ENCODE data around the gene FGFRL1.
"Not testable (repeated sequence)": the region's sequence is repeated elsewhere in the genome, so short reads cannot be mapped to it uniquely, and the experiment has no call there.

The FGFRL1 gene

DNA sequence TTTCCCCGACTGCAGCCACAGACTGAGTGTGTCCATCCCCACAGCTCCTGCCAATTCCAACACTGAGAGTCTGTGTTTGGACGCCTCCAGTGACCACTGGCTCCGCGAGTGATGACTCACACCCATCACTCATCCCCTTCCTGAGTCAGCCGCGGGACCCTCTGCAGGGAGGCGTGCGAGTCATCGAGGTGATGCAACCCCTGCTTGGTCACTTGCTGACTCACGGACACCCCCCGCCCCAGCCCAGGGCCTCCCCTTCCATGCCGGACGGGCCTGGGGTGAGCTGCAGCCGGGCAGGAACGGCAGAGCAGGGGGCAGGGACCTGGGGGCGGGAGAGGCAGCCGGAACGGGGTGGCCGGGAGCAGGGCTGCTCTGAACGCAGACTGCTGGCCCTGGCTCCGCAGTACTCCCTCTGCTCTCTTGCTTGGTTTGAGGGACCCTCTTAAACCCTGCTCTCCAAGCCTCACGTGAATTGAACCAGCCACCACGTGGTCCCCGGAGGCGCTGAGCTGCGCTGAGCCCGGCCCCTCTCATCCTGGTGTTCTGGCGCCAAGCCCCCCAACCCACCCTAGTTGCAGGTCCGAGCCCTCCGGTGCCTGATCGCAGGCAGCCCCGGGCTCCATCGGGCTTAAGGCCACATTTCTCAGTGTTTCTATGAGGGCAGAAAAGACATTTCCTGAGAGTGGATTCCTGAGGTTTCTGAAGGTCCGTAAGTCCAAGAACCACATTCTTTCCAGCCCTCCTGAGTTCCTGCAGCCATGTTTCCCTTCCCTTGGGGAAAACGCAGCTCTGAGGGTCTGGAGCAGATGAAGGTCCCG is 32.4 kb downstream of the FGFRL1 start:
- H3K27me3 ChIP-seq (ENCODE audit: control insufficient read depth, insufficient read depth, low read length) = peaks cover 8% of the 10 kb centered on the region
- peak overlapping the region; percentile 65 for H3K9ac ChIP-seq (ENCODE audit: low read depth, low read length)
- no peaks in the 10 kb centered on the region for H3K9me3 ChIP-seq (replicated peaks; ENCODE audit: low read length)
- H3K36me3 ChIP-seq (ENCODE audit: insufficient read depth, low read length) = no peaks in the 10 kb centered on the region
- H3K4me1 ChIP-seq (ENCODE audit: control insufficient read depth, insufficient read depth, low read length) = peaks cover 77% of the 10 kb centered on the region
- peak overlapping the region; percentile 71 for H3K4me2 ChIP-seq (ENCODE audit: low read length)
- peak overlapping the region; percentile 49 for H3K4me3 ChIP-seq (ENCODE audit: low read length)

DNA sequence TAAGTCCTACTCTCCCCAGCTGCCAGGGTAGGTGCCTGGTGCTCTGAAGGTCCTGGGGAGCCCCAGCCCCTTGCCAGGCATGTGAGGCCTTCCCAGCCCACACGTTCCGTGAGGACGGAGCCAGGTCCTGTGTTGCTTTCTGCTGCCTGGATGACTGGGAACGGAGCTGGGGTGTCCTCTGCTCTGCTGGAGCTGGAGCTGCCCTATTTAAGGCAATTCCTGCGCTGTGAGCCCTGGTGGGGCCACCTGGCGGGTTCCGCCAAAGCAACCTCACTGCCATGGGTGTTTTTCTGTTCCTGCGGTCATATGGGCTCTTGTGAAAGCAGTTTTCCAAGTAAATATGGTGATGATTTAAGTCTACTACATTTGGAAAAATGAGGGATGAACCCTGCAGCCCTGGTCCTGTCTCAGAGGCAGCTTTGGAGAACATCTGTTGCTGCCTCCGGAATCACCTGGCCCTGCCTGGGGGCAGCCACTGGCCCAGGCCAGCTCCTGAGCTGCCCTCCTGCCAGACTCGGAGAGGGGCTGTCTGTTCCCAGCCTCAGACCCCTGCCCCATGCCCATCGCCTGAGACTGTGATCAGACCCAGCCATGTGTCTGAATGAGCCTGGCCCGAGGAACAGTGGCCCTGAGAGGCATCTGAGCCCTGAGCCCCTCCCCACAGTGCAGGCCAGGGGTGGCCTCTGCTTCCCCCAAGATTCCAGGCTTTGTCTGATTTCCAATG is 33.2 kb downstream of the FGFRL1 start:
- Histone ChIP-seq H3K4me2 (ENCODE audit: low read length) (peak overlapping the region; percentile 71), H3K4me3 (ENCODE audit: low read length) (no peak overlapping the region), H3K4me1 (ENCODE audit: control insufficient read depth, insufficient read depth, low read length) (peaks cover 69% of the 10 kb centered on the region), H3K27me3 (ENCODE audit: control insufficient read depth, insufficient read depth, low read length) (peaks cover 13% of the 10 kb centered on the region), H3K36me3 (ENCODE audit: insufficient read depth, low read length) (no peaks in the 10 kb centered on the region), H3K9ac (ENCODE audit: low read depth, low read length) (peak overlapping the region; percentile 65), H3K9me3 (replicated peaks; ENCODE audit: low read length) (no peaks in the 10 kb centered on the region)

DNA sequence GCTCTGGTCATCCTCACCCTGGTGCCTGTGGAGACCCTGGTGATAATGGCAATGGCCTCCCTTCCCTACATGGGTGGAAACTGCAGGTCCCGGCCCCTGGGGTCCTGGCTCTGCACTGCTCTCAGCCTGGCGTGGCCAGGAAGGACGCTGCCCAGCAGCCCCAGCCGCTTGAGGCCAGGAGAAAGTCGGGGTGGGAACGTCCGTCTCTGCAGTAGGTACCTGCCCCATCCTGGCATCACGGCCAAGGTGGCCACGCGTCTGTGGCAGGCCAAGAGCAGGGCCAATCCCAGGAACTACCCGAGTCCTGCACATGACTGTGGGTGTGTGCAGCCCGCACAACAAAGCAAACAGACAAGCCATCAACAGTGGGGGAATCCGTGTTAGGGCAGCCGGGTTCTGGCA is 33.8 kb downstream of the FGFRL1 start:
- Histone ChIP-seq H3K4me1 (ENCODE audit: control insufficient read depth, insufficient read depth, low read length) (peaks cover 64% of the 10 kb centered on the region), H3K27me3 (ENCODE audit: control insufficient read depth, insufficient read depth, low read length) (peaks cover 13% of the 10 kb centered on the region), H3K4me3 (ENCODE audit: low read length) (peak overlapping the region; percentile 45), H3K9me3 (replicated peaks; ENCODE audit: low read length) (no peaks in the 10 kb centered on the region), H3K9ac (ENCODE audit: low read depth, low read length) (no peak overlapping the region), H3K4me2 (ENCODE audit: low read length) (peak overlapping the region; percentile 43), H3K36me3 (ENCODE audit: insufficient read depth, low read length) (no peaks in the 10 kb centered on the region)

DNA sequence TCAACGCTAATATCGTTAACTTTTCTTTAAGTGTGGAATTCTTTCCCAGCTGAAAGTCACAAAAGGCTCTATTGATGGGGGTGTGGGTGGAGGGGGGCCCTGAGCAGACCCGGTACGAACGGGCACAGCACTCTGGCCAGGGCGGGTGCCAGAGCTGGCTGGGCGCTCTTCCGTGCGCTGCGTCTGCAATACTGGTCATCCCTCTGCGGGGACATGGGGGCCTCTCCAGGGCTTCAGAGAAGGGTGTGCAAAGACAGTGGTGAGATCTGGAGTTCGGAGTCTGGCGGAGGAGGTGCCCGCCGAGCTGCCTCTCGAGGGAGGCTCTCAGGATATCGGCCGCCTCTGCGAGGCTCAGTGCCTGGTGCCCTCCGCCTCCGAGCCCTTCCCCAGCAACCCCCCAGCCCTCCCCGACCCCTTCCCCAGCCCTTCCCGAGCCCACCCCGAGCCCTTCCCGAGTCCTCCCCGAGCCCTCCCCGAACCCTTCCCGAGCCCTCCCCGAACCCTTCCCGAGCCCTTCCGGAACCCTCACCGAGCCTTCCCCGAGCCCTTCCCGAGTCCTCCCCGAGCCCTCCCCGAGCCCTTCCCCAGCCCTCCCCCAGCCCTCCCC is 34.3 kb downstream of the FGFRL1 start:
- peaks cover 59% of the 10 kb centered on the region for H3K4me1 ChIP-seq (ENCODE audit: control insufficient read depth, insufficient read depth, low read length)
- H3K4me2 ChIP-seq (ENCODE audit: low read length) = peak overlapping the region; percentile 43
- no peaks in the 10 kb centered on the region for H3K36me3 ChIP-seq (ENCODE audit: insufficient read depth, low read length)
- H3K9me3 ChIP-seq (replicated peaks; ENCODE audit: low read length) = no peaks in the 10 kb centered on the region
- H3K9ac ChIP-seq (ENCODE audit: low read depth, low read length) = no peak overlapping the region
- H3K4me3 ChIP-seq (ENCODE audit: low read length) = peak overlapping the region; percentile 45
- H3K27me3 ChIP-seq (ENCODE audit: control insufficient read depth, insufficient read depth, low read length) = peaks cover 16% of the 10 kb centered on the region

DNA sequence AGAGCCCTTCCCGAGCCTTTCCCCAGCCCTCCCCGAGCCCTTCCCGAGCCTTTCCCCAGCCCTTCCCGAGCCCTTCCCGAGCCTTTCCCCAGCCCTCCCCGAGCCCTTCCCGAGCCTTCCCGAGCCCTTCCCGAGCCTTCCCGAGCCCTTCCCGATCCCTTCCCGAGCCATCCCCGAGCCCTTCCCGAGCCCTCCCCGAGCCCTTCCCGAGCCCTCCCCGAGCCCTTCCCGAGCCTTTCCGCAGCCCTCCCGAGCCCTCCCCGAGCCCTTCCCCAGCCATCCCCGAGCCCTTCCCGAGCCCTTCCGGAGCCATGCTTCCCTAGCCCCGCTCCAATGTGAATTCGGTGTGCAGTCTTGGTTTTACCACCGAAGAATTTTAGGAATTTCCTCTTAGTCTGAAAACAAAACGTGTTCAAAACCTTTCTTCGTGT is 35.2 kb downstream of the FGFRL1 start:
- peaks cover 50% of the 10 kb centered on the region for H3K4me1 ChIP-seq (ENCODE audit: control insufficient read depth, insufficient read depth, low read length)
- not testable (repeated sequence) for H3K36me3 ChIP-seq (ENCODE audit: insufficient read depth, low read length); H3K9me3 ChIP-seq (replicated peaks; ENCODE audit: low read length); H3K9ac ChIP-seq (ENCODE audit: low read depth, low read length)
- peak overlapping the region; percentile 5 for H3K4me3 ChIP-seq (ENCODE audit: low read length)
- H3K4me2 ChIP-seq (ENCODE audit: low read length) = peak overlapping the region; percentile 56
- peaks cover 25% of the 10 kb centered on the region for H3K27me3 ChIP-seq (ENCODE audit: control insufficient read depth, insufficient read depth, low read length)

DNA sequence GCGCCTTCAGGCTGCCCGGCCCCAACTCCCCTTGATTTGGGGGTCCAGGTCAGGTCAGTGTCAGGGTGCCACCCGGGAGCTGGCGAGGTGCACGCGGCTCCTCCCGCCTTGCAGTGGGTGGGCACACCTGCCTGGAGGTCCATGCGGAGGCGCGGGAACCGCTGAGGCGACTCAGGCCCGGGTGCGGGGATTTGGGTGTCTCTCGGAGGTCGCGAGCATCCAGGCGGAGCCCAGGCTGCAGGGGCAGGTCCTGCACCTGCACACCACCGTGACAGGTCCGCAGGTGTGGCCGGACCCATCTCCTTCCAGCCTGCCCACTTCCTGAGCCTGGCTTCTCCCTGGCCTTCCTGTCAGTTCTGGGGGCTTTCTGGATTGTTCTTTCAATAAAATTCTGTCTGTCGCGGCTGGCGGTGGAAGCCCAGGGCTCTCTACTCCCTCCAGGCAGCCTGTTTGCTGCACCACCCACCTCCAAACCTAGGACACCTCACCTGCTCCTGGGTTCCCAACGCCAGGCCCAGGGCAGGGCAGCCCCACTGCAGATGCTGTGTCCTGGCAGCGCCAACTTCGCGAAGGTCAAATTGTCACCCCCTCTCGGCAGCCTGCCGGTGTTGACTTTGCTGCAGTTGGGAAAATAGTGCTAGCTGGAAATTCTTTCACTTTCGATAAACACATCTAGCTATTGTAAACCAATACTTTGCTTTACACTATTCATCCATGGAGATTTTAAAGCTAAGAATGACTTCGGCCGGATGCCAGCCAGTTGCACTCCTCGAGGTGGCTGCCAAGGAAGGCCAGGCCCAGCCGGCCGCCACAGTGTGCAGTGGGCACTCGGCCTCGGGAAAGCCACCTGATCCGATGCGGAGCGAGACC is 35.9 kb downstream of the FGFRL1 start:
- peaks cover 47% of the 10 kb centered on the region for H3K4me1 ChIP-seq (ENCODE audit: control insufficient read depth, insufficient read depth, low read length)
- peaks cover 33% of the 10 kb centered on the region for H3K27me3 ChIP-seq (ENCODE audit: control insufficient read depth, insufficient read depth, low read length)

DNA sequence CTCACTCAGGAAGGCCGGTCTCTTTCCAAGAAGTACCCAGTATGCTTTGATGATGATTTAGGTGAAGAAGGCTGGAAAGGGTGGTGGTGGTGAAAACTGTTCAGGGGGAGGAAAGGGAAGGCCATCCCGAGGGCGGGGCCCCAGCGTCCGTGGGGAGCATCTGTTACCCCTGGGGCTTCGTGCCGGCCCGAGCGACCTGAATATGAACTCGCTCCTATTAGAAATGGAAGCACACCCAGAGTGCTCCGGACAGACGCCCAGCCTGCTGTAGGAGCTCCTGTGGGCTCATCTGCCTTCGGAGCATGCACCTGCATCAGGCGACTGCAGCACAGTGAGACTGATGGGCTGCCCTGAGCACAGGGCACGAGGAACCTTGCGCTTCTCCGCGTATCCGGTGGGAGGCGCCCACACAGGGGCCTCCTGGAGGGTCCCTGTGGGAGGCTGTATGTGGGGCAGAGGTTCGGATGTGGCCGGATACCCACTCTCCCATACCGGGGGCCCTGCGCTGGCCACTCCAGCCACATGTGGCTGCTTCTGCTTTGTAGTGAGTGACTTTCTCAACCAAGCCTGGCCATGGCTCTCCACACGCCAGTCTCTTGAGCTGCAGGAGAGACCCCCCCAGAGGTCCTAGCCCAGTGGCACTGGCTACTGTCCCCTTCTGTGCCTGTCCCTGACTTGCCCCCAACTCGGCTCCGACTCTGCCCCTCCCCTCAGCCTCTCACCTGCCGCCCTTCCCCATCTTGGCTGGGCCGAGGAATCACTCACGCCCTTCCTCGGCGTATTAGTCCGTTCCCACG is 36.7 kb downstream of the FGFRL1 start:
- H3K4me3 ChIP-seq (ENCODE audit: low read length) = no peak overlapping the region
- H3K9ac ChIP-seq (ENCODE audit: low read depth, low read length) = no peak overlapping the region
- H3K4me1 ChIP-seq (ENCODE audit: control insufficient read depth, insufficient read depth, low read length) = peaks cover 52% of the 10 kb centered on the region
- H3K4me2 ChIP-seq (ENCODE audit: low read length) = peak overlapping the region; percentile 56
- no peaks in the 10 kb centered on the region for H3K9me3 ChIP-seq (replicated peaks; ENCODE audit: low read length)
- H3K27me3 ChIP-seq (ENCODE audit: control insufficient read depth, insufficient read depth, low read length) = peaks cover 41% of the 10 kb centered on the region
- H3K36me3 ChIP-seq (ENCODE audit: insufficient read depth, low read length) = no peaks in the 10 kb centered on the region

More for the DNA sequence above, 35.9 kb downstream of the FGFRL1 start:
- H3K36me3 ChIP-seq (ENCODE audit: insufficient read depth, low read length) = no peaks in the 10 kb centered on the region
- peak overlapping the region; percentile 5 for H3K4me3 ChIP-seq (ENCODE audit: low read length)
- H3K4me2 ChIP-seq (ENCODE audit: low read length) = peak overlapping the region; percentile 56
- no peak overlapping the region for H3K9ac ChIP-seq (ENCODE audit: low read depth, low read length)
- H3K9me3 ChIP-seq (replicated peaks; ENCODE audit: low read length) = no peaks in the 10 kb centered on the region

DNA sequence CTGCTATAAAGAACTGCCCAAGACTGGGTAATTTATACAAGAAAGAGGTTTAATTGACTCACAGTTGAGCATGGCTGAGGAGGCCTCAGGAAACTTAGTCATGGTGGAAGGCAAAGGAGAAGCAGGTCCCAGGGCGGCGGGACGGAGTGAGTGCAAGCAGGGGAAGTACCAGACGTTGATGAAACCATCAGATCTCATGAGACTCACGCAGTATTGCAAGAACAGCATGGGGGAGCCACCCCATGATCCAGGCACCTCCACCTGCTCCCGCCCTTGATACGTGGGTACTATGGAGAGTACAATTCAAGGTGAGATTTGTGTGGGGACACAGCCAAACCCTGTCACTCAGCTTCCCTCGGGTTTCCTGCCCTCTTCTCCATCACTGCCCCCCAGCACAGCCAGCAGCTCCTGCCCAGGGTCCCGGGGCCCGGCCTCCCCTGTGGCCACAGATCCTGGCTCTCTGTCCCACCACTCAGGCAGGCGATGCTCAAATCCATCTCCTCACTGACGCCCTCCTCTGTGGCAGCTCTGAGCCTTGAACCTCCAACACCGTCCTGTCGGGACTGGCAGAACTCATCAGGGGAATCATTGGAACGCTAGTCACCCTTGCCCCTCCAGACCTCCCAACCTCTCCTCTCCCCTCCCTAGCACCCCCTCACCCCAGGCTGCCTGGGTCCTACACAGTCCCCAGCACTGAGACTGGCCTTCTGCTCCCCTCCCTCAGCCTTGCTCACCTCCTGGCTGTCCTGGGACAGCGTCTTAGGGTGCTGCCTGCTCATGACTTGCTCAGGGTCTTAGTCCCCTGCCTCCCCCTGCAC is 37.6 kb downstream of the FGFRL1 start:
- Histone ChIP-seq H3K36me3 (ENCODE audit: insufficient read depth, low read length) (no peaks in the 10 kb centered on the region), H3K27me3 (ENCODE audit: control insufficient read depth, insufficient read depth, low read length) (peaks cover 45% of the 10 kb centered on the region), H3K4me3 (ENCODE audit: low read length) (no peak overlapping the region), H3K4me1 (ENCODE audit: control insufficient read depth, insufficient read depth, low read length) (peaks cover 50% of the 10 kb centered on the region), H3K9ac (ENCODE audit: low read depth, low read length) (no peak overlapping the region), H3K4me2 (ENCODE audit: low read length) (no peak overlapping the region), H3K9me3 (replicated peaks; ENCODE audit: low read length) (no peaks in the 10 kb centered on the region)

DNA sequence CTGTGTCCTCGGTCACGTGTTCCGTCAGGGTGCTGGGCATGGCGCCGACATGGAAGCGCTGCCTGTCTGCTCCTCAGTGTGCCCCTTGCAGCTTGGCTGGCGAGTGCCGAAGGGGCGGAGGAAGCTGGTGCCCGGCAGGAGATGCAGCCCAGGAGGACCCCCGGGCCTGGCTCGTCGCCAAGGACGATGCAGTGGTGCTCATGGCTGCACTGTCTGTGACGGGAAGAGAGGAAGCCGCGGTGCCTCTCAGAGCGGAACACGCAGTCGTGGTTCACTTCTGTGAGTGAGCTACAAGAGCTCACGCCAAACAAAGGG is 38.1 kb downstream of the FGFRL1 start:
- peaks cover 45% of the 10 kb centered on the region for H3K27me3 ChIP-seq (ENCODE audit: control insufficient read depth, insufficient read depth, low read length)
- no peaks in the 10 kb centered on the region for H3K9me3 ChIP-seq (replicated peaks; ENCODE audit: low read length)
- no peak overlapping the region for H3K9ac ChIP-seq (ENCODE audit: low read depth, low read length)
- no peak overlapping the region for H3K4me2 ChIP-seq (ENCODE audit: low read length)
- H3K36me3 ChIP-seq (ENCODE audit: insufficient read depth, low read length) = no peaks in the 10 kb centered on the region
- no peak overlapping the region for H3K4me3 ChIP-seq (ENCODE audit: low read length)
- H3K4me1 ChIP-seq (ENCODE audit: control insufficient read depth, insufficient read depth, low read length) = peaks cover 44% of the 10 kb centered on the region
